Muscle of leg (tissue), 11 donors: ENCODE data around the gene JARID2. TPM values are rescaled to one million over a fixed set of nuclear protein-coding genes. Genes with fewer than 3 reads are reported as not detected.

Experiments used
- DNase-seq: peaks from one replicate; pipeline ENCODE4 v3.0.0; 2013
- H3K27ac ChIP-seq: one replicate; pipeline ENCODE4 v1.5.1; 2013; ENCODE audit warnings: mild to moderate bottlenecking, low read length, control low read depth
- H3K27me3 ChIP-seq: one replicate; pipeline ENCODE4 v1.6.1; 2013; ENCODE audit warnings: low read length; ENCODE audit not compliant: control insufficient read depth, insufficient read depth
- H3K36me3 ChIP-seq: one replicate; pipeline ENCODE4 v1.6.1; 2013; ENCODE audit warnings: low read length; ENCODE audit not compliant: control insufficient read depth, insufficient read depth
- H3K4me1 ChIP-seq: one replicate; pipeline ENCODE4 v1.6.1; 2013; ENCODE audit warnings: low read length; ENCODE audit not compliant: control insufficient read depth, insufficient read depth
- H3K4me3 ChIP-seq: one replicate; pipeline ENCODE4 v1.5.1; 2013; ENCODE audit warnings: low read length, control low read depth
- H3K9me3 ChIP-seq: replicated peaks from 2 replicates; pipeline ENCODE4 v1.6.1; 2013; ENCODE audit warnings: low read depth, low read length; ENCODE audit not compliant: control insufficient read depth
- WGBS: methylation state at CpG from one replicate; pipeline ENCODE4 v1.1.5; 2013; ENCODE audit warnings: missing lambda C conversion rate; ENCODE audit not compliant: insufficient coverage; 5-methylcytosine and 5-hydroxymethylcytosine counted together
- polyA plus RNA-seq, 8 donors: library from polyadenylated mRNA; unstranded; fragments of 120-200 nt; gene quantifications; one replicate each; pipeline versions ENCODE4 v1.2.1 to v1.2.3, GENCODE V29; 2013; ENCODE audit warnings: inconsistent platforms in 1 of 8, low replicate concordance in 1 of 8; ENCODE audit not compliant: insufficient read length in 8 of 8, insufficient read depth in 1 of 8
- total RNA-seq: library from RNA; stranded (reverse); fragments of 120-200 nt; gene quantifications from one replicate; pipeline ENCODE4 v1.2.4, GENCODE V29; 2013

The JARID2 gene
- total and polyA plus RNA-seq, 9 donors = 9.8 to 15.3 (median 13.2) TPM

DNA sequence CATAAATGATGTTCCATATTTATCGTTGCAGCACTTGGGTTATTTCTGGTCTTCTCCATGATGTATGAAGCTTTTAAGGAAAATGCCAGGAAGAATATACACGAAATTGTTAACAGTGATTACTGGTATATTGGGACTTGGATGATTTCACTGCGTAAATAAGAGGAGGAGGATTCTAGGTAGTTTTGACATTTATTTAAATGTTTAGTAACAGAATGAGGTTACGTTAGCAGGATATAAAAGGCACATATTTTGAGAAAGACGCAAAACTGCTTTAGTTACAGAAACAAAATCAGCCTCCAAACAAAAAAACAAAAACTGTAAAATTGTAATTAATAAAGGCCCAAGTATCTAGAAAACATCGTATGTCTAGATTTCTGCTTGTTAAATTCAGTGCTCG is 147.7 kb downstream of the JARID2 start:
- no peaks in the 10 kb centered on the region for H3K36me3 ChIP-seq
- no peak overlapping the region for H3K27ac ChIP-seq
- H3K9me3 ChIP-seq = no peaks in the 10 kb centered on the region
- no peak for DNase-seq
- H3K4me3 ChIP-seq = no peak overlapping the region
- no peaks in the 10 kb centered on the region for H3K27me3 ChIP-seq
- 83% methylated on average over 2 of the region's 7 CpGs for WGBS
- peaks cover 19% of the 10 kb centered on the region for H3K4me1 ChIP-seq

DNA sequence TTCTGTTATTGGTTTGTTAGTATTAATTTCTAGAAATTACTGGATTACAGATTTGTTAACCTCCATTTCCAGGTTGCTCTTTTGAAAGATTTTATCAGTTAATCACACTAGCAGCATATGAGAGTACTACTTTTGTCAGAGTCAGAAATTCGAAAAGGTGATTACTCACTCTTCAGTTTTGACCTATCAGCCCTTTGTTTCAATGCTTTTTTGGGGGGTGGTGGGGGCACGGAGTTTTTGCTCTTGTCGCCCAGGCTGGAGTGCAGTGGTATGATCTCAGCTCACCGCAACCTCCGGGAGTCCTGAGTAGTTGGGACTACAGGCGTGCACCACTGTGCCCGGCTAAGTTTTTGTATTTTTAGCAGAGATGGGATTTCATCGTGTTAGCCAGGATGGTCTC is 149.2 kb downstream of the JARID2 start:
- 100% methylated on average over 2 of the region's 8 CpGs for WGBS
- H3K4me1 ChIP-seq = peaks cover 19% of the 10 kb centered on the region
- H3K36me3 ChIP-seq = no peaks in the 10 kb centered on the region

DNA sequence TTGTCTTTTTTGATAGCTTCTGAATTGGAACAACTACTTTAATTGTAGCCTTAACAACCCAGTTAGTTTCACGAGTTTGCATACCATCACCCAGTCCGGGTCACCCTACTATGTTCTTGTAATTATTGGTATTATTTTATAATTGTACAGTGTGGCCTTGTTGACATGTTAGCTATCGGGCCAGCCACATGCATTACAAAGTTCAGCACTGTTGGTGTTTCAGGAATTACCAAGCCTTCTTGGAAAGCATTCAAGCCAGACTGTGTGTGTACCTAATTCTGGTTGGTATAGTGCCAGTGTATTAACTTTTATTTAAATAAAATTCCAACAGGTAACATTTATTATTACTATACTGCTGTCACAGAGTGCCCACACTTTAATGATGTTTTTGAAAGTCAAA is 150.9 kb downstream of the JARID2 start:
- no peaks in the 10 kb centered on the region for H3K9me3 ChIP-seq
- no peak overlapping the region for H3K27ac ChIP-seq
- H3K27me3 ChIP-seq = no peaks in the 10 kb centered on the region
- WGBS = 83% methylated on average over 1 of the region's 3 CpGs
- H3K4me3 ChIP-seq = no peak overlapping the region
- H3K36me3 ChIP-seq = no peaks in the 10 kb centered on the region
- H3K4me1 ChIP-seq = peaks cover 22% of the 10 kb centered on the region
- no peak for DNase-seq

More for the DNA sequence above, 149.2 kb downstream of the JARID2 start:
- no peaks in the 10 kb centered on the region for H3K9me3 ChIP-seq
- no peaks in the 10 kb centered on the region for H3K27me3 ChIP-seq
- H3K4me3 ChIP-seq = no peak overlapping the region
- H3K27ac ChIP-seq = no peak overlapping the region
- DNase-seq = no peak

GRCh38 chr6:15398633-15399275 is 152.9 kb downstream of the JARID2 start:
- H3K27ac ChIP-seq = no peak overlapping the region
- DNase-seq = peak; percentile 35
- H3K4me3 ChIP-seq = no peak overlapping the region
- H3K36me3 ChIP-seq = no peaks in the 10 kb centered on the region
- WGBS = 40% methylated on average over 5 of the region's 8 CpGs
- H3K4me1 ChIP-seq = peaks cover 28% of the 10 kb centered on the region
- no peaks in the 10 kb centered on the region for H3K27me3 ChIP-seq
- no peaks in the 10 kb centered on the region for H3K9me3 ChIP-seq

GRCh38 chr6:15399641-15400470 is 154.0 kb downstream of the JARID2 start:
- H3K27ac ChIP-seq = peak overlapping the region; percentile 90

DNA sequence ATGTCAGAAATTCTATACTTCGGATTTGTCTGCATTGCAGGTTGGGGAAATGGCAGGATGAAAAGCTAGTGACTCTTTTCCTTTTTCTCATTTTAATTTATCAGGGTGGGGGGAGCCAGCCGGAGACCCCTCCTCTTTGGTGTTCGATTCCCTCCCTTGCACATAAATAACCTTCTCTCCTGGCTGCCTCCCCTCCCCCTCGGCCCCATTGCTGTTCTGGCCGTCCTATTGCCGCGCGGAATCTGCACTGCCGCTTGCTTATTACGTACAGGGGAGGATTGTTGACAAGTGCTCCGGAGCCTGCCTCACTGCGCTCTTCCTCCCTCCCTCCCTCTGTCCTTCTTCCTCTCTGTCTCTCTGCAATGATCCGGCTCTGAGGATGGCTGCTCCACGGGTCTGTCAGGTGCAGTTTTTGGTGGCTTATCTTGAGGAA is 154.7 kb downstream of the JARID2 start:
- Histone ChIP-seq H3K36me3 (no peaks in the 10 kb centered on the region), H3K9me3 (no peaks in the 10 kb centered on the region), H3K4me3 (peak overlapping the region; percentile 36), H3K4me1 (peaks cover 34% of the 10 kb centered on the region), H3K27ac (peak overlapping the region; percentile 90), H3K27me3 (no peaks in the 10 kb centered on the region)
- WGBS = no CpG with 5 or more reads among the region's 14 CpGs
- DNase-seq = peak; percentile 83

More at GRCh38 chr6:15399641-15400470, 154.0 kb downstream of the JARID2 start:
- H3K36me3 ChIP-seq = no peaks in the 10 kb centered on the region
- no peaks in the 10 kb centered on the region for H3K27me3 ChIP-seq
- 0% methylated on average over 4 of the region's 9 CpGs for WGBS
- H3K4me3 ChIP-seq = peak overlapping the region; percentile 36
- peak; percentile 96 for DNase-seq
- peaks cover 34% of the 10 kb centered on the region for H3K4me1 ChIP-seq
- H3K9me3 ChIP-seq = no peaks in the 10 kb centered on the region

GRCh38 chr6:15401120-15401519 is 155.3 kb downstream of the JARID2 start:
- Histone ChIP-seq H3K4me1 (peaks cover 34% of the 10 kb centered on the region), H3K9me3 (no peaks in the 10 kb centered on the region), H3K27ac (peak overlapping the region; percentile 90), H3K4me3 (no peak overlapping the region), H3K27me3 (no peaks in the 10 kb centered on the region), H3K36me3 (no peaks in the 10 kb centered on the region)
- DNase-seq = no peak
- 100% methylated on average over 1 of the region's 1 CpG for WGBS

- peak; percentile 45 for DNase-seq
- Histone ChIP-seq H3K4me3 (no peak overlapping the region), H3K36me3 (no peaks in the 10 kb centered on the region), H3K27ac (no peak overlapping the region), H3K9me3 (no peaks in the 10 kb centered on the region), H3K27me3 (no peaks in the 10 kb centered on the region), H3K4me1 (peaks cover 34% of the 10 kb centered on the region)
- no CpG with 5 or more reads among the region's 2 CpGs for WGBS
These were observed 155.9 kb downstream of the JARID2 start for GRCh38 chr6:15401769-15402250.

- WGBS = 79% methylated on average over 4 of the region's 9 CpGs
- Histone ChIP-seq H3K9me3 (no peaks in the 10 kb centered on the region), H3K27ac (no peak overlapping the region)
These were observed 156.7 kb downstream of the JARID2 start for GRCh38 chr6:15402406-15403045.

More at GRCh38 chr6:15402406-15403045, 156.7 kb downstream of the JARID2 start:
- no peak for DNase-seq
- Histone ChIP-seq H3K27me3 (no peaks in the 10 kb centered on the region), H3K4me1 (peaks cover 34% of the 10 kb centered on the region), H3K4me3 (no peak overlapping the region), H3K36me3 (no peaks in the 10 kb centered on the region)
